Tibial nerve (tissue), 4 donors: ENCODE measurements around the gene RBM25.

ENCODE experiments used
- EP300 ChIP-seq, 2 donors: sonication (generic); formaldehyde crosslinking; IDR thresholded peaks; one replicate each; pipeline ENCODE4 v1.6.1; 2017; ENCODE audit warnings: antibody characterized with exemption in 2 of 2, mild to moderate bottlenecking in 1 of 2
- POLR2A ChIP-seq, 2 donors: fragments of 450-650 bp; IDR thresholded peaks; one replicate each; pipeline ENCODE4 v1.6.1; 2017; ENCODE audit warnings: antibody characterized with exemption in 2 of 2, mild to moderate bottlenecking in 2 of 2, moderate library complexity in 2 of 2
- TF ChIP-seq, protein P1 (sequence below), 5 experiments: fragments of 200-600 bp in 3 of 5; fragments of 450-650 bp in 2 of 5; sonication (generic) in 3 of 5; IDR thresholded peaks; one replicate each; pipeline ENCODE4 v1.5.1; 2016 to 2019; ENCODE audit warnings: antibody characterized with exemption in 5 of 5, mild to moderate bottlenecking in 3 of 5, moderate library complexity in 2 of 5

GRCh38 chr14:73142216-73142615 lies 83.9 kb downstream of the RBM25 start:
- TF ChIP-seq, protein P1, sequence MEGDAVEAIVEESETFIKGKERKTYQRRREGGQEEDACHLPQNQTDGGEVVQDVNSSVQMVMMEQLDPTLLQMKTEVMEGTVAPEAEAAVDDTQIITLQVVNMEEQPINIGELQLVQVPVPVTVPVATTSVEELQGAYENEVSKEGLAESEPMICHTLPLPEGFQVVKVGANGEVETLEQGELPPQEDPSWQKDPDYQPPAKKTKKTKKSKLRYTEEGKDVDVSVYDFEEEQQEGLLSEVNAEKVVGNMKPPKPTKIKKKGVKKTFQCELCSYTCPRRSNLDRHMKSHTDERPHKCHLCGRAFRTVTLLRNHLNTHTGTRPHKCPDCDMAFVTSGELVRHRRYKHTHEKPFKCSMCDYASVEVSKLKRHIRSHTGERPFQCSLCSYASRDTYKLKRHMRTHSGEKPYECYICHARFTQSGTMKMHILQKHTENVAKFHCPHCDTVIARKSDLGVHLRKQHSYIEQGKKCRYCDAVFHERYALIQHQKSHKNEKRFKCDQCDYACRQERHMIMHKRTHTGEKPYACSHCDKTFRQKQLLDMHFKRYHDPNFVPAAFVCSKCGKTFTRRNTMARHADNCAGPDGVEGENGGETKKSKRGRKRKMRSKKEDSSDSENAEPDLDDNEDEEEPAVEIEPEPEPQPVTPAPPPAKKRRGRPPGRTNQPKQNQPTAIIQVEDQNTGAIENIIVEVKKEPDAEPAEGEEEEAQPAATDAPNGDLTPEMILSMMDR (IDR thresholded peaks at IDR 0.05): no peak
- TF ChIP-seq EP300 (IDR thresholded peaks at IDR 0.05) (no peak), POLR2A (IDR thresholded peaks at IDR 0.05) (no peak)
